K562 (cell line): ENCODE data around the gene NDUFS8. TPM values are rescaled to one million over a fixed set of nuclear protein-coding genes. Genes with fewer than 3 reads are reported as not detected.

ENCODE experiments used
- BACH1 ChIP-seq: fragments of 200-800 bp; sonication (Bioruptor generic); IDR thresholded peaks from 2 replicates; pipeline ENCODE4 v1.6.1; 2016; ENCODE audit warnings: missing genetic modification characterization, missing compliant biosample characterization
- CBFA2T2 ChIP-seq: fragments of 450-650 bp; conservative IDR thresholded peaks from 2 replicates; pipeline ENCODE4 v1.6.1; 2017; ENCODE audit warnings: mild to moderate bottlenecking
- ETV1 ChIP-seq: fragments of 450-650 bp; conservative IDR thresholded peaks from 2 replicates; pipeline ENCODE4 v1.6.1; 2016; ENCODE audit warnings: missing genetic modification characterization, control low read depth, low read depth, missing compliant biosample characterization
- GTF2E2 ChIP-seq: fragments of 200-800 bp; sonication (Bioruptor generic); IDR thresholded peaks from 2 replicates; pipeline ENCODE4 v1.6.1; 2016; ENCODE audit warnings: missing genetic modification characterization, missing compliant biosample characterization
- MXI1 ChIP-seq: IDR thresholded peaks from 2 replicates; pipeline ENCODE4 v1.6.1; 2011; ENCODE audit warnings: low read depth, mild to moderate bottlenecking, improper control_type of control experiment, low read length
- RBM25 ChIP-seq: fragments of 200-400 bp; formaldehyde crosslinking; IDR thresholded peaks from 2 replicates; pipeline ENCODE4 v1.6.1; 2018; ENCODE audit warnings: low read length, low read depth, moderate library complexity; ENCODE audit not compliant: severe bottlenecking
- TBP ChIP-seq: optimal IDR thresholded peaks from 2 replicates; pipeline ENCODE3; 2011; ENCODE audit warnings: low read depth, low read length, improper control_type of control experiment
- YBX1 ChIP-seq: fragments of 450-650 bp; IDR thresholded peaks from 2 replicates; pipeline ENCODE4 v1.7.1; 2016; ENCODE audit warnings: mild to moderate bottlenecking
- ZKSCAN1 ChIP-seq: fragments of 150-350 bp; IDR thresholded peaks from 2 replicates; pipeline ENCODE4 v1.6.1; 2016; ENCODE audit warnings: low read depth, low read length
- ZNF431 ChIP-seq: sonication (generic); formaldehyde crosslinking; IDR thresholded peaks from 2 replicates; pipeline ENCODE4 v1.8.0; 2022; ENCODE audit warnings: mild to moderate bottlenecking, missing genetic modification reagents
- polyA plus RNA-seq, 8 experiments: library from polyadenylated mRNA; depleted of rRNA in 4 of 8; stranded (reverse) in 5 of 8; unstranded in 3 of 8; fragments of >200 nt; fragmentation: Nextera tagmentation in 2 of 8; fragmentation: Illumina TruSeq in 1 of 8; extraction: Ambion mirVana in 2 of 8; extraction: Trizol in 1 of 8; gene quantifications; 2 replicates each; pipeline versions ENCODE4 v1.2.1 to v1.2.3, GENCODE V29; 2011 to 2014; ENCODE audit warnings: inconsistent platforms in 1 of 8, missing spikeins in 1 of 8
- total RNA-seq, 7 experiments: library from RNA; depleted of rRNA in 6 of 7; stranded (reverse); fragments of >200 nt in 6 of 7; fragmentation: Illumina TruSeq in 2 of 7; extraction: Trizol in 2 of 7; gene quantifications; 2 replicates each; pipeline versions ENCODE4 v1.2.1 to v1.2.3, GENCODE V29; 2011 to 2021; ENCODE audit warnings: low replicate concordance in 1 of 7
- TF ChIP-seq, protein P1 (sequence below): fragments of 250-450 bp; sonication (Bioruptor Pico); IDR thresholded peaks from 2 replicates; pipeline ENCODE4 v1.5.0; 2020; ENCODE audit warnings: mild to moderate bottlenecking, borderline replicate concordance
- TF ChIP-seq, protein P2 (sequence below): sonication (generic); formaldehyde crosslinking; IDR thresholded peaks from 2 replicates; pipeline ENCODE4 v1.8.0; 2022; ENCODE audit warnings: mild to moderate bottlenecking, missing genetic modification reagents
- TF ChIP-seq, protein P3 (sequence below): fragments of 450-650 bp; conservative IDR thresholded peaks from 2 replicates; pipeline ENCODE4 v1.6.1; 2016; ENCODE audit warnings: missing genetic modification characterization, low read depth, mild to moderate bottlenecking, control low read depth, missing compliant biosample characterization
- TF ChIP-seq, protein P4 (sequence below): conservative IDR thresholded peaks from 2 replicates; pipeline ENCODE4 v1.6.1; 2011; ENCODE audit warnings: low read depth, mild to moderate bottlenecking, low read length; ENCODE audit not compliant: control insufficient read depth
- TF ChIP-seq, protein P5 (sequence below): sonication (generic); formaldehyde crosslinking; IDR thresholded peaks from 2 replicates; pipeline ENCODE4 v1.8.1; 2023; ENCODE audit warnings: mild to moderate bottlenecking, missing genetic modification reagents
- TF ChIP-seq, protein P6 (sequence below), 2 experiments: fragments of 450-650 bp; conservative IDR thresholded peaks; 2 replicates each; pipeline ENCODE4 v1.6.1; 2017; ENCODE audit warnings: mild to moderate bottlenecking in 2 of 2, moderate library complexity in 2 of 2

The NDUFS8 gene
- total and polyA plus RNA-seq, 9 of the 15 experiments (the other 6 are each of a cell fraction or from before 2014, with no cell fraction given) = 36.5 to 351 (median 101) TPM

DNA sequence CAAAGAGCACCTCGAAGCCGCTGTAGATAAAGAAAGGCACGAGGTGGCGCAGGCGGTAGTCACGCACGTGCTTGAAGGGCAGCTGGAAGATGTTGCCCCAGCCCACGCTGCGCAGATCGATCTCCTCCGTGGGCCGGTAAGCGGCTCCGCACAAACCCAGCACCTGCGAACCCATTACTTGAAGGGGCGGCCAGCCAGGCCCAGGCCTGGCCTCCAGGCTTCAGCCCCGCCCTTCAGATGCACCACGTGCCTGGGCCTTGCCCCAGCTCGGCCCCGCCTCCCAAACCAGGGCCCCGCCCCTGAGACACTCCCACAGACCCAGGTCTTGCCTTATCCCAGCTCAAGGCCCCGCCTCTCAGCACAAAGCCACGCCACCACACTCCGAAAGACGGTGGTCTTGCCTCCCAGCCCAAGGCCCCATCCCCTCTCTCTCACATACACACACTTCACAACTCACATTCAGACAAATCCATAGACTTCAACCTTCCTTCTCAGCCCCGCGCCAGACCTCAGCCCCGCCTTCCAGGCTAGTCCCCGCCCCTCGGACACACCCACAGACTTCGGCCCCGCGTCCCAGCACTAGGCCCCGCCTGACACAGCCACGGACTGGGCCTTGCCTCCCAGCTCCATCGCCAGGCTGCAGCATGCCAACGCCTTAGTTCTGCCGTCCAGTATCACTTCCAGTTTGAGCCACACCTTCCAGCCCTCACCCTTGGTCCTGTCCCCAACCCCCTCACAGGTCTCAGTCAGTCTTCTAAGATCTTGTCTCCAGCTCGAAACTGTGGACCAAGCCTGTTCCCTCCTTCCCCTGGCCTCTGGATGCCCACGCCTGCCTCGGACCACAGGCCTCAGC is 33.6 kb upstream of the NDUFS8 start (continued):
- TF ChIP-seq, protein P1, sequence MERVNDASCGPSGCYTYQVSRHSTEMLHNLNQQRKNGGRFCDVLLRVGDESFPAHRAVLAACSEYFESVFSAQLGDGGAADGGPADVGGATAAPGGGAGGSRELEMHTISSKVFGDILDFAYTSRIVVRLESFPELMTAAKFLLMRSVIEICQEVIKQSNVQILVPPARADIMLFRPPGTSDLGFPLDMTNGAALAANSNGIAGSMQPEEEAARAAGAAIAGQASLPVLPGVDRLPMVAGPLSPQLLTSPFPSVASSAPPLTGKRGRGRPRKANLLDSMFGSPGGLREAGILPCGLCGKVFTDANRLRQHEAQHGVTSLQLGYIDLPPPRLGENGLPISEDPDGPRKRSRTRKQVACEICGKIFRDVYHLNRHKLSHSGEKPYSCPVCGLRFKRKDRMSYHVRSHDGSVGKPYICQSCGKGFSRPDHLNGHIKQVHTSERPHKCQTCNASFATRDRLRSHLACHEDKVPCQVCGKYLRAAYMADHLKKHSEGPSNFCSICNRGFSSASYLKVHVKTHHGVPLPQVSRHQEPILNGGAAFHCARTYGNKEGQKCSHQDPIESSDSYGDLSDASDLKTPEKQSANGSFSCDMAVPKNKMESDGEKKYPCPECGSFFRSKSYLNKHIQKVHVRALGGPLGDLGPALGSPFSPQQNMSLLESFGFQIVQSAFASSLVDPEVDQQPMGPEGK = no peak
- no peak for TF ChIP-seq RBM25
- TF ChIP-seq, protein P2, sequence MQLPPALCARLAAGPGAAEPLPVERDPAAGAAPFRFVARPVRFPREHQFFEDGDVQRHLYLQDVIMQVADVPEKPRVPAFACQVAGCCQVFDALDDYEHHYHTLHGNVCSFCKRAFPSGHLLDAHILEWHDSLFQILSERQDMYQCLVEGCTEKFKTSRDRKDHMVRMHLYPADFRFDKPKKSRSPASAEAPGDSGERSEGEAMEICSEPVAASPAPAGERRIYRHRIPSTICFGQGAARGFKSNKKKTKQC (CRISPR knock-in tag) = 0 out of 2 replicates have a peak, but pooled peaks have one; percentile 72
- peak; percentile 63 for TF ChIP-seq CBFA2T2
- no peak for TF ChIP-seq YBX1
- TF ChIP-seq, protein P3, sequence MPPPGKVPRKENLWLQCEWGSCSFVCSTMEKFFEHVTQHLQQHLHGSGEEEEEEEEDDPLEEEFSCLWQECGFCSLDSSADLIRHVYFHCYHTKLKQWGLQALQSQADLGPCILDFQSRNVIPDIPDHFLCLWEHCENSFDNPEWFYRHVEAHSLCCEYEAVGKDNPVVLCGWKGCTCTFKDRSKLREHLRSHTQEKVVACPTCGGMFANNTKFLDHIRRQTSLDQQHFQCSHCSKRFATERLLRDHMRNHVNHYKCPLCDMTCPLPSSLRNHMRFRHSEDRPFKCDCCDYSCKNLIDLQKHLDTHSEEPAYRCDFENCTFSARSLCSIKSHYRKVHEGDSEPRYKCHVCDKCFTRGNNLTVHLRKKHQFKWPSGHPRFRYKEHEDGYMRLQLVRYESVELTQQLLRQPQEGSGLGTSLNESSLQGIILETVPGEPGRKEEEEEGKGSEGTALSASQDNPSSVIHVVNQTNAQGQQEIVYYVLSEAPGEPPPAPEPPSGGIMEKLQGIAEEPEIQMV (tag) = no peak
- no peak for TF ChIP-seq BACH1 (tag)
- peak; percentile 57; the same call in 1 of the 2 replicates for TF ChIP-seq ZNF431 (CRISPR knock-in tag)
- TF ChIP-seq GTF2E2 = no peak
- 0 out of 2 replicates have a peak, but pooled peaks have one; percentile 2 for TF ChIP-seq ZKSCAN1
- peak; percentile 45; the same call in 1 of the 2 replicates for TF ChIP-seq MXI1
- TF ChIP-seq, protein P4, sequence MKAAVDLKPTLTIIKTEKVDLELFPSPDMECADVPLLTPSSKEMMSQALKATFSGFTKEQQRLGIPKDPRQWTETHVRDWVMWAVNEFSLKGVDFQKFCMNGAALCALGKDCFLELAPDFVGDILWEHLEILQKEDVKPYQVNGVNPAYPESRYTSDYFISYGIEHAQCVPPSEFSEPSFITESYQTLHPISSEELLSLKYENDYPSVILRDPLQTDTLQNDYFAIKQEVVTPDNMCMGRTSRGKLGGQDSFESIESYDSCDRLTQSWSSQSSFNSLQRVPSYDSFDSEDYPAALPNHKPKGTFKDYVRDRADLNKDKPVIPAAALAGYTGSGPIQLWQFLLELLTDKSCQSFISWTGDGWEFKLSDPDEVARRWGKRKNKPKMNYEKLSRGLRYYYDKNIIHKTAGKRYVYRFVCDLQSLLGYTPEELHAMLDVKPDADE = 0 out of 2 replicates have a peak, but pooled peaks have one; percentile 23
- no peak for TF ChIP-seq ETV1 (tag)
- TF ChIP-seq, protein P5, sequence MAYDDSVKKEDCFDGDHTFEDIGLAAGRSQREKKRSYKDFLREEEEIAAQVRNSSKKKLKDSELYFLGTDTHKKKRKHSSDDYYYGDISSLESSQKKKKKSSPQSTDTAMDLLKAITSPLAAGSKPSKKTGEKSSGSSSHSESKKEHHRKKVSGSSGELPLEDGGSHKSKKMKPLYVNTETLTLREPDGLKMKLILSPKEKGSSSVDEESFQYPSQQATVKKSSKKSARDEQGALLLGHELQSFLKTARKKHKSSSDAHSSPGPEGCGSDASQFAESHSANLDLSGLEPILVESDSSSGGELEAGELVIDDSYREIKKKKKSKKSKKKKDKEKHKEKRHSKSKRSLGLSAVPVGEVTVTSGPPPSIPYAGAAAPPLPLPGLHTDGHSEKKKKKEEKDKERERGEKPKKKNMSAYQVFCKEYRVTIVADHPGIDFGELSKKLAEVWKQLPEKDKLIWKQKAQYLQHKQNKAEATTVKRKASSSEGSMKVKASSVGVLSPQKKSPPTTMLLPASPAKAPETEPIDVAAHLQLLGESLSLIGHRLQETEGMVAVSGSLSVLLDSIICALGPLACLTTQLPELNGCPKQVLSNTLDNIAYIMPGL (CRISPR knock-in tag) = 0 out of 2 replicates have a peak, but pooled peaks have one; percentile 13
- TF ChIP-seq, protein P6, sequence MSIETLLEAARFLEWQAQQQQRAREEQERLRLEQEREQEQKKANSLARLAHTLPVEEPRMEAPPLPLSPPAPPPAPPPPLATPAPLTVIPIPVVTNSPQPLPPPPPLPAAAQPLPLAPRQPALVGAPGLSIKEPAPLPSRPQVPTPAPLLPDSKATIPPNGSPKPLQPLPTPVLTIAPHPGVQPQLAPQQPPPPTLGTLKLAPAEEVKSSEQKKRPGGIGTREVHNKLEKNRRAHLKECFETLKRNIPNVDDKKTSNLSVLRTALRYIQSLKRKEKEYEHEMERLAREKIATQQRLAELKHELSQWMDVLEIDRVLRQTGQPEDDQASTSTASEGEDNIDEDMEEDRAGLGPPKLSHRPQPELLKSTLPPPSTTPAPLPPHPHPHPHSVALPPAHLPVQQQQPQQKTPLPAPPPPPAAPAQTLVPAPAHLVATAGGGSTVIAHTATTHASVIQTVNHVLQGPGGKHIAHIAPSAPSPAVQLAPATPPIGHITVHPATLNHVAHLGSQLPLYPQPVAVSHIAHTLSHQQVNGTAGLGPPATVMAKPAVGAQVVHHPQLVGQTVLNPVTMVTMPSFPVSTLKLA (conservative IDR thresholded peaks at IDR 0.05) = peak; percentile 93 to 95
- peak; percentile 54 for TF ChIP-seq TBP
